Measurements from ENCODE around the gene MLF1.

GRCh38 chr3:158571969-158572765 lies 1.2 kb downstream of the MLF1 start:
- TF ChIP-seq, protein P1, sequence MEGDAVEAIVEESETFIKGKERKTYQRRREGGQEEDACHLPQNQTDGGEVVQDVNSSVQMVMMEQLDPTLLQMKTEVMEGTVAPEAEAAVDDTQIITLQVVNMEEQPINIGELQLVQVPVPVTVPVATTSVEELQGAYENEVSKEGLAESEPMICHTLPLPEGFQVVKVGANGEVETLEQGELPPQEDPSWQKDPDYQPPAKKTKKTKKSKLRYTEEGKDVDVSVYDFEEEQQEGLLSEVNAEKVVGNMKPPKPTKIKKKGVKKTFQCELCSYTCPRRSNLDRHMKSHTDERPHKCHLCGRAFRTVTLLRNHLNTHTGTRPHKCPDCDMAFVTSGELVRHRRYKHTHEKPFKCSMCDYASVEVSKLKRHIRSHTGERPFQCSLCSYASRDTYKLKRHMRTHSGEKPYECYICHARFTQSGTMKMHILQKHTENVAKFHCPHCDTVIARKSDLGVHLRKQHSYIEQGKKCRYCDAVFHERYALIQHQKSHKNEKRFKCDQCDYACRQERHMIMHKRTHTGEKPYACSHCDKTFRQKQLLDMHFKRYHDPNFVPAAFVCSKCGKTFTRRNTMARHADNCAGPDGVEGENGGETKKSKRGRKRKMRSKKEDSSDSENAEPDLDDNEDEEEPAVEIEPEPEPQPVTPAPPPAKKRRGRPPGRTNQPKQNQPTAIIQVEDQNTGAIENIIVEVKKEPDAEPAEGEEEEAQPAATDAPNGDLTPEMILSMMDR (IDR thresholded peaks at IDR 0.05; ENCODE audit: insufficient read depth, low read length, poor library complexity, severe bottlenecking): no peak
- no peak for TF ChIP-seq EZH2phosphoT487 (conservative IDR thresholded peaks at IDR 0.05; ENCODE audit: low read length)
